GM12878 (cell line): Measurements from ENCODE around the gene SLC37A1. TPM values are rescaled to one million over a fixed set of nuclear protein-coding genes. Genes with fewer than 3 reads are reported as not detected.

ENCODE experiments used
- ATAC-seq: fragments of 200-7000 bp; cut with Tn5 transposase; 3 replicates; pipeline ENCODE4 v1.9.1; 2020; ENCODE audit warnings: mild to moderate bottlenecking, moderate library complexity
- BruUV-seq: library from RNA; stranded (reverse); fragments of 400-500 nt; replicated peaks from 2 replicates; lab custom pipeline; 2021; lab: Mats Ljungman, UMichigan
- CTCF ChIA-PET: fragments of 300-600 bp; sonication (Branson Sonifier 250); formaldehyde crosslinking; extraction: SDS; loops from one replicate; lab custom pipeline; 2021; ENCODE audit warnings: inconsistent platforms; lab: Yijun Ruan, JAX
- POLR2A ChIA-PET: fragments of 350-600 bp; formaldehyde crosslinking; extraction: SDS; loops from one replicate; lab custom pipeline; 2021; ENCODE audit warnings: inconsistent platforms; lab: Charles Lee
- RAD21 ChIA-PET: fragments of 300-600 bp; sonication (Branson Sonifier 250); formaldehyde crosslinking; loops from one replicate; lab custom pipeline; 2023; ENCODE audit warnings: antibody characterized with exemption; ENCODE audit not compliant: unreplicated experiment; lab: Charles Lee
- SMC1A ChIA-PET: fragments of 300-600 bp; sonication (Branson Sonifier 250); formaldehyde crosslinking; loops from one replicate; lab custom pipeline; 2023; ENCODE audit not compliant: unreplicated experiment, uncharacterized antibody; lab: Charles Lee
- DNase-seq: peaks from one replicate; pipeline ENCODE4 v3.0.0-alpha.2; 2011; ENCODE audit warnings: low read depth, low spot score
- FAIRE-seq: peaks from 3 replicates; lab custom pipeline; 2011; peaks lifted over from hg19 to GRCh38; lab: Jason Lieb, UNC
- H2AFZ ChIP-seq: 2 replicates; pipeline ENCODE4 v1.6.0; 2011; ENCODE audit warnings: low read depth, low read length, control low read depth; ENCODE audit not compliant: control insufficient read depth
- H3K27ac ChIP-seq: 2 replicates; pipeline ENCODE4 v1.5.1; 2011; ENCODE audit warnings: control low read depth; ENCODE audit not compliant: control insufficient read depth, insufficient read depth
- H3K27me3 ChIP-seq, 2 experiments: replicated peaks in 1 of 2; 2 replicates each; pipeline versions ENCODE4 v1.6.0 to v1.6.1; 2011; ENCODE audit warnings: low read length in 1 of 2; ENCODE audit not compliant: control insufficient read depth in 2 of 2, insufficient read depth in 2 of 2
- H3K36me3 ChIP-seq, 2 experiments: 2 replicates each; pipeline ENCODE4 v1.5.1; 2011; ENCODE audit warnings: low read length in 1 of 2; ENCODE audit not compliant: control insufficient read depth in 2 of 2, insufficient read depth in 2 of 2
- H3K4me1 ChIP-seq: 2 replicates; pipeline ENCODE4 v1.6.1; 2011; ENCODE audit warnings: mild to moderate bottlenecking, low read length, moderate library complexity, mixed read lengths; ENCODE audit not compliant: control insufficient read depth, insufficient read depth
- H3K4me2 ChIP-seq: 2 replicates; pipeline ENCODE4 v1.6.0; 2011; ENCODE audit warnings: control low read depth; ENCODE audit not compliant: control insufficient read depth, insufficient read depth
- H3K4me3 ChIP-seq: fragments of 200-600 bp; sonication (generic); 2 replicates; pipeline ENCODE4 v1.5.1; 2016
- H3K79me2 ChIP-seq: 2 replicates; pipeline ENCODE4 v1.6.0; 2011; ENCODE audit warnings: low read length; ENCODE audit not compliant: control insufficient read depth, insufficient read depth
- H3K9ac ChIP-seq: 2 replicates; pipeline ENCODE4 v1.8.0; 2011; ENCODE audit warnings: low read length, control low read depth, mixed read lengths; ENCODE audit not compliant: control insufficient read depth, insufficient read depth
- H3K9me3 ChIP-seq: replicated peaks from 3 replicates; pipeline ENCODE4 v1.5.1; 2011; ENCODE audit warnings: mild to moderate bottlenecking, low read length; ENCODE audit not compliant: control insufficient read depth, insufficient read depth
- H4K20me1 ChIP-seq: 2 replicates; pipeline ENCODE4 v1.6.0; 2011; ENCODE audit not compliant: control insufficient read depth, insufficient read depth
- CHD1 ChIP-seq: IDR thresholded peaks from 2 replicates; pipeline ENCODE4 v1.6.1; 2012; ENCODE audit warnings: low read depth, low read length, improper control_type of control experiment
- ELK1 ChIP-seq: IDR thresholded peaks from 2 replicates; pipeline ENCODE4 v1.6.1; 2012; ENCODE audit warnings: low read depth, low read length, improper control_type of control experiment
- FOXK2 ChIP-seq: fragments of 450-650 bp; IDR thresholded peaks from 2 replicates; pipeline ENCODE4 v1.6.1; 2017; ENCODE audit warnings: mild to moderate bottlenecking, moderate library complexity
- HDGF ChIP-seq: fragments of 450-650 bp; IDR thresholded peaks from 2 replicates; pipeline ENCODE4 v1.6.1; 2016; ENCODE audit warnings: antibody characterized with exemption
- JUNB ChIP-seq: IDR thresholded peaks from 2 replicates; pipeline ENCODE4 v1.6.1; 2016; ENCODE audit warnings: antibody characterized with exemption, mild to moderate bottlenecking
- MEF2B ChIP-seq: fragments of 450-650 bp; IDR thresholded peaks from 2 replicates; pipeline ENCODE4 v1.6.1; 2018; ENCODE audit warnings: mild to moderate bottlenecking, moderate library complexity; ENCODE audit not compliant: partially characterized antibody, poor library complexity, severe bottlenecking
- MTA3 ChIP-seq: IDR thresholded peaks from 2 replicates; pipeline ENCODE4 v1.6.1; 2012; ENCODE audit warnings: low read length, inconsistent platforms, borderline replicate concordance
- MYB ChIP-seq: fragments of 150-350 bp; IDR thresholded peaks from 2 replicates; pipeline ENCODE4 v1.6.1; 2014; ENCODE audit warnings: mild to moderate bottlenecking, low read depth, low read length, borderline replicate concordance
- NRF1 ChIP-seq: conservative IDR thresholded peaks from 2 replicates; pipeline ENCODE4 v1.6.1; 2011; ENCODE audit warnings: mild to moderate bottlenecking, low read depth, low read length, improper control_type of control experiment
- YBX1 ChIP-seq: fragments of 450-650 bp; IDR thresholded peaks from 2 replicates; pipeline ENCODE4 v1.6.1; 2016; ENCODE audit warnings: antibody characterized with exemption
- ZNF217 ChIP-seq: fragments of 450-650 bp; IDR thresholded peaks from 2 replicates; pipeline ENCODE4 v1.6.1; 2017; ENCODE audit warnings: antibody characterized with exemption, mild to moderate bottlenecking
- WGBS: methylation state at CpG from one replicate; pipeline ENCODE4 v1.1.6; 2016; ENCODE audit warnings: low lambda C conversion rate; ENCODE audit not compliant: insufficient replicate concordance, insufficient coverage; ENCODE audit errors: missing lambda C conversion rate; 5-methylcytosine and 5-hydroxymethylcytosine counted together
- in situ Hi-C: fragments of 300-500 bp; cut with MboI; formaldehyde crosslinking; loops from 9 replicates; pipeline ENCODE4 v1.14.3; 2018; ENCODE audit warnings: mixed read lengths
- intact Hi-C: fragments of 100-400 bp; cut with micrococcal nuclease; formaldehyde crosslinking; loops from one replicate; pipeline ENCODE4 v1.14.2; 2022; ENCODE audit not compliant: unreplicated experiment
- polyA plus RNA-seq, 11 experiments: library from polyadenylated mRNA; depleted of rRNA in 4 of 11; unstranded in 6 of 11; stranded (reverse) in 5 of 11; fragments of >200 nt; fragmentation: Nextera tagmentation in 4 of 11; fragmentation: Illumina TruSeq in 1 of 11; extraction: Ambion mirVana in 4 of 11; extraction: Trizol in 1 of 11; gene quantifications; 1 replicate in 1 of 11; 2 replicates in 10 of 11; pipeline versions ENCODE4 v1.2.1 to v1.2.3, GENCODE V29; 2011 to 2016; ENCODE audit warnings: inconsistent platforms in 2 of 11, missing spikeins in 2 of 11, low read depth in 1 of 11
- total RNA-seq, 4 experiments: library from RNA; depleted of rRNA in 3 of 4; stranded (reverse); fragments of >200 nt in 3 of 4; fragmentation: Illumina TruSeq in 1 of 4; extraction: Trizol in 1 of 4; gene quantifications; 2 replicates each; pipeline versions ENCODE4 v1.2.1 to v1.2.3, GENCODE V29; 2013 to 2021
- TF ChIP-seq, protein P1 (sequence below): fragments of 450-650 bp; IDR thresholded peaks from 2 replicates; pipeline ENCODE4 v1.6.1; 2018; ENCODE audit warnings: borderline replicate concordance, mild to moderate bottlenecking; ENCODE audit not compliant: partially characterized antibody
- TF ChIP-seq, protein P2 (sequence below): fragments of 450-650 bp; formaldehyde crosslinking; IDR thresholded peaks from 2 replicates; pipeline ENCODE4 v1.4.0; 2022; ENCODE audit warnings: mild to moderate bottlenecking, moderate library complexity

SLC37A1 gene
- total and polyA plus RNA-seq, 10 of the 15 experiments (the other 5 are each of a cell fraction or from before 2014, with no cell fraction given) = 1.1 to 35.5 (median 24.4) TPM

- ChIA-PET RAD21 (no interaction called here), SMC1A (no interaction called here), POLR2A (no interaction called here), CTCF (interaction anchor here (1.0 to 1.5 kb wide), 2 partner anchors 37 to 78 kb away, joined by 3 read pairs; no protein-coding TSS in a partner anchor)
- Histone ChIP-seq H3K4me2 (no peak overlapping the region), H3K79me2 (no peaks in the 10 kb centered on the region), H3K27me3 (no peaks in the 10 kb centered on the region), H3K9ac (no peak overlapping the region), H3K9me3 (no peaks in the 10 kb centered on the region), H3K4me1 (peaks cover 8% of the 10 kb centered on the region), H4K20me1 (no peaks in the 10 kb centered on the region), H2AFZ (no peak overlapping the region), H3K4me3 (no peak overlapping the region), H3K36me3 (peaks cover 14 to 28% of the 10 kb centered on the region in 2 experiments), H3K27ac (no peak overlapping the region)
- in situ Hi-C loops (no loop called here), intact Hi-C loops (no loop called here)
- TF ChIP-seq CHD1 (no peak), YBX1 (no peak), MTA3 (no peak), FOXK2 (no peak), MYB (no peak), ZNF217 (no peak), MEF2B (no peak), HDGF (no peak), JUNB (no peak), ELK1 (no peak), NRF1 (no peak)
- TF ChIP-seq, protein P1, sequence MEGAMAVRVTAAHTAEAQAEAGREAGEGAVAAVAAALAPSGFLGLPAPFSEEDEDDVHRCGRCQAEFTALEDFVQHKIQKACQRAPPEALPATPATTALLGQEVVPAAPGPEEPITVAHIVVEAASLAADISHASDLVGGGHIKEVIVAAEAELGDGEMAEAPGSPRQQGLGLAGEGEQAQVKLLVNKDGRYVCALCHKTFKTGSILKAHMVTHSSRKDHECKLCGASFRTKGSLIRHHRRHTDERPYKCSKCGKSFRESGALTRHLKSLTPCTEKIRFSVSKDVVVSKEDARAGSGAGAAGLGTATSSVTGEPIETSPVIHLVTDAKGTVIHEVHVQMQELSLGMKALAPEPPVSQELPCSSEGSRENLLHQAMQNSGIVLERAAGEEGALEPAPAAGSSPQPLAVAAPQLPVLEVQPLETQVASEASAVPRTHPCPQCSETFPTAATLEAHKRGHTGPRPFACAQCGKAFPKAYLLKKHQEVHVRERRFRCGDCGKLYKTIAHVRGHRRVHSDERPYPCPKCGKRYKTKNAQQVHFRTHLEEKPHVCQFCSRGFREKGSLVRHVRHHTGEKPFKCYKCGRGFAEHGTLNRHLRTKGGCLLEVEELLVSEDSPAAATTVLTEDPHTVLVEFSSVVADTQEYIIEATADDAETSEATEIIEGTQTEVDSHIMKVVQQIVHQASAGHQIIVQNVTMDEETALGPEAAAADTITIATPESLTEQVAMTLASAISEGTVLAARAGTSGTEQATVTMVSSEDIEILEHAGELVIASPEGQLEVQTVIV = no peak
- TF ChIP-seq, protein P2, sequence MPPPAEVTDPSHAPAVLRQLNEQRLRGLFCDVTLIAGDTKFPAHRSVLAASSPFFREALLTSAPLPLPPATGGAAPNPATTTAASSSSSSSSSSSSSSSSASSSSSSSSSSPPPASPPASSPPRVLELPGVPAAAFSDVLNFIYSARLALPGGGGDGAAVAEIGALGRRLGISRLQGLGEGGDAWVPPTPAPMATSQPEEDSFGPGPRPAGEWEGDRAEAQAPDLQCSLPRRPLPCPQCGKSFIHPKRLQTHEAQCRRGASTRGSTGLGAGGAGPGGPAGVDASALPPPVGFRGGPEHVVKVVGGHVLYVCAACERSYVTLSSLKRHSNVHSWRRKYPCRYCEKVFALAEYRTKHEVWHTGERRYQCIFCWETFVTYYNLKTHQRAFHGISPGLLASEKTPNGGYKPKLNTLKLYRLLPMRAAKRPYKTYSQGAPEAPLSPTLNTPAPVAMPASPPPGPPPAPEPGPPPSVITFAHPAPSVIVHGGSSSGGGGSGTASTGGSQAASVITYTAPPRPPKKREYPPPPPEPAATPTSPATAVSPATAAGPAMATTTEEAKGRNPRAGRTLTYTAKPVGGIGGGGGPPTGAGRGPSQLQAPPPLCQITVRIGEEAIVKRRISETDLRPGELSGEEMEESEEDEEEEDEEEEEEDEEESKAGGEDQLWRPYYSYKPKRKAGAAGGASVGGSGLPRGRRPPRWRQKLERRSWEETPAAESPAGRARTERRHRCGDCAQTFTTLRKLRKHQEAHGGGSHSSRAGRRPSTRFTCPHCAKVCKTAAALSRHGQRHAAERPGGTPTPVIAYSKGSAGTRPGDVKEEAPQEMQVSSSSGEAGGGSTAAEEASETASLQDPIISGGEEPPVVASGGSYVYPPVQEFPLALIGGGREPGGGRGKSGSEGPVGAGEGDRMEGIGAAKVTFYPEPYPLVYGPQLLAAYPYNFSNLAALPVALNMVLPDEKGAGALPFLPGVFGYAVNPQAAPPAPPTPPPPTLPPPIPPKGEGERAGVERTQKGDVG (CRISPR knock-in tag) = no peak
- 25% methylated on average over 4 of the region's 4 CpGs for WGBS
- FAIRE-seq (no peak), ATAC-seq (no peak), DNase-seq (no peak)
- no TSS peak for BruUV-seq
These were observed 31.7 kb downstream of the SLC37A1 start for GRCh38 chr21:42545317-42545716.
